Activated CD8-positive, alpha-beta memory T cell treated with anti-CD3 and anti-CD28 coated beads, Interleukin-2, amount 50 U/mL, for 48 hours (primary cell): ENCODE data around the gene TTLL5.
A peak's percentile ranks its signal among the peaks of the same experiment; 100 is the strongest.

ENCODE experiments used
- DNase-seq: peaks from one replicate; pipeline ENCODE4 v3.0.0-alpha.2; 2020

The TTLL5 gene

DNA sequence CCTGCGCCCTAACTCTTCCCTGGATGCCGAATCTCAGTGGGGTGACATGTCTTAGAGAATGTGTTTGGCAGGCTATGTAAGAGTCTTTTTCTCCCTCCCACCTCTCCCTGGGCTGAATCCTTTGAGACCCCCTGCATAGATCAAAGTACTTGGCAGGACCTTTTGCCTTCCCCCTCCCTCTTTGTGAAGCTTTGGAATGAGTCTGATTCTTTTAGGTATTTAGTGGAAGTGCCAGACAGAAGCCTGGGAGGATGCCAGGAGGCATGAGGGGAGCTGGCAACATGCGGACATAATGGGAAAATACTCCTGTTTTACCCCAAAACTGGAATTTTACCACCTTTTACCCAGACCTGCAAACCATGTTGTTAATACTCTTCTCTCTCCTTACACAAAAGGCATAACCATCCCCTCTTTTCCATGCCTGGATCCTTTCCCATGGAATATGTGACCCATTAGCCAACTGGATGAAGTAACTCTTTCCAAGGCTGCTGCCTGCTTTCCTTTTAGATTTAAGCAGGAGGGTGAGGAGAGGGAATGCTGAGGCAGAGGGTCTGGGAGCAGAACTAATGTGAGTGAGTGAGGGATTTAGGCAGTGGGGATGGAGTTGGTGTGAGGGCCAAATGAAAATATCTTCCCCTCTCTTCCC lies 41.7 kb downstream of the TTLL5 start:
- no peak for DNase-seq

- no peak for DNase-seq
Measured at GRCh38 chr14:75703467-75703866, 42.4 kb downstream of the TTLL5 start.

- no peak for DNase-seq
Measured at GRCh38 chr14:75705014-75705413, 44.0 kb downstream of the TTLL5 start.

GRCh38 chr14:75709207-75709812 lies 48.3 kb downstream of the TTLL5 start:
- DNase-seq, result peak; percentile 56

DNA sequence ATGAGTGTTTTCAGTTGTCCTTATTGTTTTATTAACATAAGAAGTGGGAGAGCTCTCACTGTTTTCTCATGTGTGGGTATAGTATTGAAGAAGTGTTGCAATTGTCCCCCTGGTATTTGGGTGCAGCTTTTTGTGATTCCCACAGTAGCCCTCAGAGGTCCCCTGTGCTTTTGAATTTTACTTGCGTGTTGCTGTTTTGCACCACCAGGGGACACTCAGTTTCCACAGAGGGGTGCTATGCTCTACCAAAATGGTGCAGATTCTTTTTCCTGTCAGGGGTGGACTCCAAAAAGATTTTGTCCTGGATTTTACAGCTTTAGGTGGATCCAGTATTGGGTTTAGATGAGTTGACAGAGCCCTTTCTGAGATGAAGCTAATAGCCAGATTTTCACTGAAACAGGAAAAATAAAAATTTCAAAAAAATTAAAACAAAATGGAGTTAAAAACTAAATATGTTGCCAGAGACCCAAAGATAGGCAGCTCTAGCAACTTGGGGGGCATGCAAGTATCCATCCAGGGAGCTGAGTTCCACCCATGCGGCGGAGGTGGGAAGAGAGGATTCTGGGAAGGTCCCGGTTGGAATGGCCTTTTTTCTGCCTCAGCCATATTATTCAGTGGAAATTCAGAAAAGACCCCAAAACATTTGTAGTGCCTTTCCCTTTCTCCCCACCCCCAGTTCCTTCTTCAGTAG lies 50.2 kb downstream of the TTLL5 start:
- no peak for DNase-seq

DNA sequence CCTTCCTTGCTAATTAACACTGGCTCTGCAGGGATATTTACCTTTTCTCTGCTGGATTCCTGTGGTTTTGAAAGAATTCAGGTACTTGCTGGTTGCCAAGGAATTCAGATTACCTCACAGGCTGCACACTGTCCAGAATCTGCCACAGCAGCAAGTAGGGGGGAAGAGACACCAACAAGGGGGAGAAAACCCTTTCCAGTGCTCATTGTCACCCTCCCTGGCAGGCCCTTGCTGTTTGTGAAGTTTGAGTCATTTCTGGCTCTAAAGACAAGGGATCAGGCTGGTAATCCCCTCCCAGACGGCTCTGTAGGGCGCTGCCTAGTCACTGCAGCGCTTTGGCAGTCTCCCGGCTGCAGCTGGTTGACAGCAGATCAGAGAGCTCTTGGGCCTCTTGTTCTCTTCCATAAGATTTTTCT lies 50.8 kb downstream of the TTLL5 start:
- DNase-seq, result no peak

DNA sequence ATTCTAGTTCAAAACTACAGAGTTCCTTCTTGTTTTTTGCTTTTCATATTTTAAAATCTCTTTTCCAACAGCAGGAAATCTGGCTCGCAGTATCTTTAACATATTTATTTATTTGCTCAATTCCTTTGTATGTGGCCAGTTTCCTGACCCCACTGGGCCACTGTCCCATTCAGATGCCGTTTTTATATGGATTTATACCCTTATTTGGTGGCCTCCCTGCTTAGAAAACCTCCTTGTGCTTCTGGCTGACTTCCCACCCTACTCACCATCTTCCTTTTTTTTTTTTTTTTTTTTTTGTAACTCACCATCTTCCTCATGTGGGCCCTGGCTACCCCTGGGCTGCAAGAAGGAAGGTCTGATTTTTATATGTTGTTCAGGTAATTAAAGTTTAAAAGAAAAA lies 53.9 kb downstream of the TTLL5 start:
- no peak for DNase-seq

DNA sequence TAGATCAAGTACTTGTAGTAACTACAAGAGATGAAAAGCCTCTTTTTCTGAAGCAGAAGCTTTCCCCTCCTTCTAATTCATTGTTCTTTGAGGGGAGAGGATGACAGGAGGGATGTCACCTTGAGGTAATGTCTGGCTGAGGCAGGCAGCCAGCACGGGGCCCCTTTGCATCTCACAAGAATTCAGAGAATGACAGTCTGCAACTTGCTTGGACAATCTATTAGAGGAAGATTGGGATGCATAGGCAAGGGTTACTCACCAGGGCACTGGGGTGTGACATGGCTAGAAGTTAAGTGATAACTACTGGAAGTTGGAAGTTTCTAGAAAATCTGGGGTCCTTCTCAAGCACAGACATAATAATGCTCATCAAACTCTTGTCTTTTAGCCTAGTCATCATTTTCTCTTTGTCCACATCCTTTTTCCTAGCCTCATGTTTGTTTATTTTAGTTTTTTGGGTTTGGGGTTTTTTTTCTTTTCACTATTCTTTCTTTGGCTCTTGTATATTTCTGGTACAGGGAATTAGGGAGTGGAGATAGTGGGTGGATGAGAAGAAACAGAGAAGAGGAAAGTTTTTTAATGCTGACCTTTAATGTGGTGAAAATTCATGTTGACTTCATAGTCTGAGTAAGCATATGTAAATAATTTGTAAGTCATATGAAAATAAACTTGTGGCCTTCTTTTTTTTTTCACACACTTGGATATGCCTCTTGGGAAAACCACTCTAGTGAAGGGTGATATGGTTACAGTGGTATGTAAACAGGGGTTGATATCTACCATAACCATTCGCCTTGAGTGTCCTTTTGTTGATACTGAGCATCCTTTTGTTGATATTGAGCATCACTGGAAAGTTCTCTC lies 55.1 kb downstream of the TTLL5 start:
- DNase-seq, result no peak

GRCh38 chr14:75717729-75718128 lies 56.7 kb downstream of the TTLL5 start:
- no peak for DNase-seq

GRCh38 chr14:75718199-75718598 lies 57.2 kb downstream of the TTLL5 start:
- no peak for DNase-seq

GRCh38 chr14:75720116-75720515 lies 59.1 kb downstream of the TTLL5 start:
- DNase-seq, result no peak

DNA sequence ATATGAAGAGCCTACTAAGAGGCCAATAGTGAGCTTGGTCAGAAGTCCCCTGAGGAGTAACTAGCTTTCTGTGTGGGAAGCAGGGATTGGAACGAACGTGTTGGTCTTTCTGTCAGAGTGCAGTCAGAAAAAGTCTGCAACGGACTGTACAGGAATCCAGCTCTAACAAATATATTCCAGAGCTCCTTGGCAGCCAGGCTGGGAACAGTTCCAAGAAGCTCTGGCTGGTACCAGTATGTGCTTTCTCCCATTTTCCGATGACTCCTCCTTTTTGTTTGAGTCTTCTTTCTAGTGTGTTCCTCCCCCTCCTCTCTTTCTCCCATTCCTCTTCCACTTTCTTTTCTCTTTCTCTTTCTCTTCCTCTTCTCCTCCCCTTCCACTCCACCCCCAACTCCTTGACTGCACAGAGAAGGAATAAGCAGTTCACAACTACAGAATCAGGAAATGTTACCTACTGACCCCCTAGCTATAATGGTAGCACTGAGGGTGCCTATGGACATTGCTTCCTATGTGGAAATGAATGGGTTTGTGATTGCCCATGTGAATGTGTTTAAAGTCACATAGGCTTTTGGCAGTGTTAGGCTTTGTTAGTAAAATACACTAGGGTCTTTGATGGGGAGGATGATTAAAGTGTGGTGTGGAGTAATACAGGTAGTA lies 59.9 kb downstream of the TTLL5 start:
- no peak for DNase-seq

DNA sequence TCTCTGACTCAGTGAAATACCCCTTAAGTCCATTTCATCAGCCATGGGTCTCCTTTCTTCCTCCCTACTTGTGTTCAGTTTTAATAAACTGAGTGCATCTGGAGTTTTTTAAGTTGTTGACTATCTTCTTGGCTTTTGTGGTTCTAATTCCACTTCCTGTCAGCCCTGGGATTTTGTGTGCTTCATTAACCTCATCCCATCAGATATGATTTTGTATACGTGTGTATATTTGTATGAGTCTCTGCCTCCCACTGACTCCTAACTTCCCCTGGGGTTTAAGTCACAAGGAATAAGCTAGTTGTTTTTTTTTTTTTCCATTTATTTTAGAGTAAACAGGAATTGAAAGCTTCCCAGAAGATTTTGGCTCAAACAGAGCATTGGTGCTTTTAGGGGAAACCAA lies 62.7 kb downstream of the TTLL5 start:
- no peak for DNase-seq

DNA sequence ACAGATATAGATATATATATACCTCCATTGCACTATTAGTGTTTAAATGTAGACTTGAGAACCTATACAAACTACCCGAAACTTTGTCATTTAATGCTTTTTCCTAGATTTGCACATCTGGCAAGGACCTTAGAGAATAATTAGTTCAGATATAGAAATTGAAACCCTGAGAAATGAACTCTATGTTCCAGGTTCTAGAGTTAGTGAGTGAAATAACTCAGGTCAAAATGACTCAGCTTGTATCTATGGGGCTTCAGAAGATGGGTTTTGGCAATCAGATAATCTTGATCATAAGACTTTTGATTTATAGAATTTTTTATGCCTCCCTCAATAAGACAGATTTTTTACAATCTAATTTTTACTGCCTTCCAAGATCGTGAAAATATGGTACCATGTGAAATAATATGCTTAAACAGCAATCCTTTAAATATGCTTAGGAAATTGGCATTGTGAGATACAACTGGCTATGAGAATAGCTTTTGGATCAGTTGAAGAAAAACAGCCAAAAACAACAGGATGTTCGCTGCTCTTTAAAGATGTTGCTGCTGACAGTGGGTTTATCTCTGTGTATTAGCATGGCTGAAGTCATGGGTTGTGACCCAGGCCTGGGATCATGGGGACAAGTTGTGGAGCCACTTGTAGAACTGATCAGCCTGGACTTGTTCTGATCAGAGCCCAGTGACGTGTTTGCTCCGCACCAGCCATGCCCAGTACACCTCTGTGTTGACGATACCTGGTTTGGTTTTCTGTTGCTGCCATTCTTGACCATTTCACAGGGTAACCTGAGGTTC lies 63.6 kb downstream of the TTLL5 start:
- no peak for DNase-seq

DNA sequence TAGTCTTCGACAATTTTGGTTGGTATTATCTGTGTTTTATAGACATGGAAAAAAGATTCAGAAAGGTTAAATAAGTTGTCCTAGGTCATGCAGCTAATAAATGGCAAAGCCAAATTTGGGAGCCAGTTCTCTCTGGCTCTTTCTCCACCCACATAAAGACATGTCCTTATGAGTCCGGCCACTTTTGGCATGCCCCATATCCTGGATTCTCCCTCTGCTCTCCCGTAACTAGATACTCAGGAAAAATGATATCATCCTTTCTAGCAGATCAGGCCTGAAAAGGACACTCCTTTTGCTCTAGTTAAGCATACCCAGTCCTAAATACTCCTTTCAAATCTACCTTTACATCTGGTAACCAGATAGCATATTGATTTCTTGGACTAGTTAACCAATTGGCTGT lies 64.4 kb downstream of the TTLL5 start:
- no peak for DNase-seq

GRCh38 chr14:75726321-75726720 lies 65.3 kb downstream of the TTLL5 start:
- no peak for DNase-seq

DNA sequence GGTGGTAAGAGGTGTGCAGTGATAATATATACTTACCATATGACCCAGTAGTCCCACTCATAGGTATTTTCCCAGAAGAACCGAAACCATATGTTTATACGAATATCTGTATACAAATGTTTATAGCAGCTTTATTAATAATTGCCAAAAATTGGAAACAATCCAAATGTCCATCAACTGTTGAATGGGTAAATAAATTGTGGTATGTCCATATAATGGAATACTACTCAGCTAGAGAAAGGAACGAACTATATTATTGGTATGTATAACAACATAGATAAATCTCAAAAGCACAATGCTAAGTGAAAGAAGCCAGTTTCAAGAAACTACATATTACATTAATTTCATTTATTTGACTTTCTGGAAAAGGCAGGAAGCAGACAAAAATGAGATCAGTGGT lies 66.1 kb downstream of the TTLL5 start:
- no peak for DNase-seq

- no peak for DNase-seq
Measured at GRCh38 chr14:75732888-75733287, 71.8 kb downstream of the TTLL5 start.

DNA sequence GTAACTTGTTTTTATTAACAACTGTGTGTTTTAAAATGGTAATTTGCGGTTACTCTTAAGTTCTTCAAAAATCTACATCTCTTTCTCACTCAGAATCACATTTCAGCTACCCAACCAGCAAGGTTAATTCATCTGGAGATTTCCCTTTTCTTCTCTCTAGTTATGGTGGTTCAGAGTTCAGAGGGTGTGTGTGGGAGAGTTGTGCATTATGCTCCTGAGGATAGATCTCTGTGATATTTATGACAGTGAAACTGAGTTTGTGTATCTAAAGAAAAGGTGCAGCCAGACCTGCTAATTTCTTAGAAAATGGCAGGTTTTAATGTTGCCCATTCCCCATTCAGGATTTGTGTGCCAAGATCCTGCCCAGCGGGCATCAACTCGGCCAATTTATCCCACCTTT lies 73.8 kb downstream of the TTLL5 start:
- DNase-seq, result no peak

DNA sequence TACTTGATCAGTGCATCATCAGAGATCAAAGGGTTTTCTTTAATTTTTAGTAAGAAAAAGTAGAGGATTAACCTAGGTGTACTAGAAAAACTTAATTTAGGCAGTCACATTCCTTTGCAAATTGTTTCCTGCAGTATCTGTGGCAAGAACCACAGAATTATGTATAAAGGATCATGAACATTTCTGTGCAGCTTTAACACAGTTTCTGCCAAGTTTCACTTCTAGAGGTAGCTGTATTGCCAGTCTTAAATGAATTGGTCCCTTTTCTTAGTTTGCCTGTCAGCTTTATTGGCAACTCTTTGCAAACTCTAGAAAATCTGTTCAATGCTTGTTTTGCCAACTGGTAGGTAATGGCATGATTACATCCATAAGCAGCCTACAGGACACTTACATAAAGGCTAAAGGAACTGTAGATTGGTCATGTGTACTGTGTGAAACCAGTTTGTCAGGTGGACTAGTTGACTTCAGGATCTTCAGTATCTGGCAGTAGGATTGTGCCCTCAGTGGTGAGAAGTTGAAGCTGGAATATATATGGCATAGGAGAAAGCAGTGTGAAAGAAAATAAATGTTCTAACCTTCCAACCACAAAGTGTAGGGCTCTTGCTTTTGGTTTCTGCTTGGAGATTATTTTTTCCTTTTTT lies 75.9 kb downstream of the TTLL5 start:
- DNase-seq, result no peak

GRCh38 chr14:75738192-75738591 lies 77.1 kb downstream of the TTLL5 start:
- DNase-seq, result no peak

- DNase-seq, result no peak
Measured at GRCh38 chr14:75742867-75743266, 81.8 kb downstream of the TTLL5 start.
